ENCODE measurements around the gene VWA5B2.

DNA sequence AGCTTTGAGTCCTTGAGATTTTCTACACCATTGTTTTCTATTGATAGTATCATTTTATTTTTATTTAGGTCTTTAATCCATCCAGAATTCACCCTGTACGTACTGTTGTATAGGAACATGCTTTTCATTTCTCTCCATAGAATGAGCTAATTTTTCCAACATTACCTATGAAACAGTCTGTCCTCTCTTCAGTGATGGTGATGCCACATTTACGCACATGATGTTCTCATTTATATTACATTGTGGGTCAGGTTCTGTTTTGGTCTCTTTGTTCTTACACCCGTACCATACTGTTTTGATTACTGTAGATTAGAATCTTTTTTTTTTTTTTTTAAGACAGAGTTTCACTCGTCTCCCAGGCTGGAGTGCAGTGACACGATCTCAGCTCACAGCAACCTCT, 17.7 kb upstream of the VWA5B2 start:
- TF ChIP-seq CTCF (IDR thresholded peaks at IDR 0.05) (no peak), POLR2A (IDR thresholded peaks at IDR 0.05) (no peak)

All from tibial nerve (tissue), 3 donors.